HG02642 (cell line): ENCODE measurements around the gene OR10H1.
"Not testable (repeated sequence)": the region's sequence is repeated elsewhere in the genome, so short reads cannot be mapped to it uniquely, and the experiment has no call there.

Source experiments
- ATAC-seq: cut with Tn5 transposase; IDR thresholded peaks from one replicate; pipeline ENCODE4 v1.9.1; 2021; ENCODE audit warnings: mild to moderate bottlenecking; ENCODE audit not compliant: unreplicated experiment, poor library complexity

The OR10H1 gene

DNA sequence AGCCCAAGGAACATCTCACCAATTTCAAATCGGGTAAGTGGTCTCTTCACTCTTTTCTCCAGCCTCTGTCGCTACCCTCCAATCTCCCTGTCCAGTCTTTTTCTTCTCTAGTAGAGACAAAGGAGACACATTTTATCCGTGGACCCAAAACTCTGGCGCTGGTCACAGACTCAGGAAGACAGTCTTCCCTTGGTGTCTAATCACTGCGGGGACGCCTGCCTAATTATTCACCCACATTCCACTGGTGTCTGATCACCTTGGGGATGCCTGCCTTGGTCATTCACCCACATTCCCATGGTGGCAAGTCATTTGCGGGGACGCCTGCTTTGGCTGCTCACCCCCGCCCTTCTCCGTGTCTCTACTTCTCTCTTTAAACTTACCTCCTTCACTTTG lies 13.8 kb upstream of the OR10H1 start:
- ATAC-seq: no peak

DNA sequence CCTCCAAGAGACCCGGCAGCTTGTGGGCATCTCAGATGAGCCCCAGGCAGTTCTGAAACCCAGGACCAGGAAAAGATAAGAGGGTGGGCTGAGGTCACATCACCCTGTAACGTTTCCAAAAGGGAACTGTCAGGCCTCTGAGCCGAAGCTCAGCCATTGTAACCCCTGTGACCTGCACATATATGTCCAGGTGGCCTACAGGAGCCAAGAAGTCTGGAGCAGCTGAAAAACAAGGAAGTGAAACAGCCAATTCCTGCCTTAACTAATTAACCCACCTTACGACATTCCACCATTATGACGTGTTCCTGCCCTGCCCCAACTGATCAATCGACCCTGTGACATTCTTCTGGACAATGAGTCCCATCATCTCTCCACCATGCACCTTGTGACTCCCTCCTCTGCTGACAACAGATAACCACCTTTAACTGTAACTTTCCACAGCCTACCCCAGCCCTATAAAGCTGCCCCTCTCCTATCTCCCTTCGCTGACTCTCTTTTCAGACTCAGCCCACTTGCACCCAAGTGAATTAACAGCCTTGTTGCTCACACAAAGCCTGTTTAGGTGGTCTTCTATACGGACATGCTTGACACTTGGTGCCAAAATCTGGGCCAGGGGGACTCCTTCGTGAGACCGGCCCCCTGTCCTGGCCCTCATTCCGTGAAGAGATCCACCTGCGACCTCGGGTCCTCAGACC lies 13.3 kb upstream of the OR10H1 start:
- ATAC-seq: not testable (repeated sequence)

DNA sequence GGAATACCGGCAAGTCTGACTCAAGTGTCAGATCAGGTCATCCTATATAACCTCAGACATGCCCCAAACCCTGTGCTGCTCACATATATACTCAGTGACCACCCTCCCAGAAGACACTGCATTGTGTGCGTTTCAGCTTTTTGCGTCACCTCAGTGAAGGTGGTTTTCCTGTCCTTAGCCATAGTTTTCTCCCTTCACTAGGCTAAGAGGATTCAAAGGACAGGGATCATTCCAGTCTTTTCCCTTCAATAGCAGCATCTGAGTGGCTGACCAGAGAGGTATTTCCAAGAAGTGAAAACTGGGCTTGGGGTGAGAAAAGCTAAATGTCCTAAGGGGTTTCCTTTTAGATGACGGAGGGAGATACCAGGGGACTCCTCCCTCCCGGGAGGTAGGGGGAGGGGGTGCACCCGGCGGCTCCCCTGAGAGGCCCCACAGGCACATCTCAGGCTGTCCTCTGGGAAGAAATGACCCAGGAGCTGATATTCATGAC lies 12.7 kb upstream of the OR10H1 start:
- no peak for ATAC-seq

DNA sequence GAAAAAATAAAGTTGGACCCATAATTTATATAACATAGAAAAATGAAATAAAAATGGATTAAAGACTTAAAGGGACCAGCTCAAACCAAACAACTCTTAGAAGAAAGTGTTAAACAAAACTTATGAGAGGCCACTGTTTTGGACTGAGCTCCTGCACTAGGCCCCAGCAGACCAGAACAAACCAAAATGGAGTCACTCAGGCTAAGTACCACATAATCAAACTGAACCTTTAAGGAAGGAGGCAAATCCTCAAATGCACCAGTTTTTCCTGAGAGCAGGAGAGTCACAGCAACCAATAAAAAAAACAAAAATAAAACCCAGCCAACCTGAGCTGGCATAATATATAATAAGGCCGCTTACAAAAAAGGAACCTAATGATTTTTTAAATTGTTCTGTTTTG lies 10.3 kb upstream of the OR10H1 start:
- ATAC-seq: no peak

DNA sequence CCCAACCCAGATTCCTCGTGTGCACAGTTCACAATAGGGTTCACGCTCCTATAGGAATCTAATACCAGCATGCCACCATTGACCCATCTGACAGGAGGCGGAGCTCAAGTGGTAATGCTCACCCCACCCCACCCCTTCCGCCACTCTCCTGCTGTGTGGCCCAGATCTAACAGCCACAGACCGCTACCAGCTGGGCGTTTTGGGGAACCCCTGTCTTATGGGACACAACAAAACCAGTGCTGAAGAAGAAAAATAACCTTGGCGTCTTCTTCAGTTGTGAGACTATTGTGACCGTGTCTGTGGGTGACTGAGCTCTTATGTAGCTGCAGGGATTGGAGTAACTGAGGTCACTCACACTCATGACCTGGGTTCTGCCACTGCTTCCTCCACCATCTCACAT lies 5.2 kb upstream of the OR10H1 start:
- no peak for ATAC-seq

DNA sequence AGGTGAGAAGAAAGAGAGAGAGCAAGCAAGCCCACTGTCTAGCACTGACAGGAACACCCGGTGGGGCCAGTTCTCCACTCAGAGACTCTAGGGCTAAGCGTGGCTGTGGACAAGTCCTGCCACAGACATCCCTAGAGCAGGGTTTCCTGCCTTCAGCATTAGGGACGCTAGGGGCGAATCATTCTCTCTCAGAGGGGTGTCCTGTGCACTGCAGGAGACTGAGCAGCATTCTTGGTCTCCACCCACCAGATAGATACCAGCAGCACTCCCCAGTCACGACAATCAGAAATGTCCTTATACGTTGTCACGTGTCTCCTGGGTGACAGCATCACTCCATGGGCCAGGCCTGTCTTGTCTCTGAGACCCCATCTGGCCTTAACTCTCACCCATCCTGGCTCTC lies 1.5 kb downstream of the OR10H1 start:
- no peak for ATAC-seq

DNA sequence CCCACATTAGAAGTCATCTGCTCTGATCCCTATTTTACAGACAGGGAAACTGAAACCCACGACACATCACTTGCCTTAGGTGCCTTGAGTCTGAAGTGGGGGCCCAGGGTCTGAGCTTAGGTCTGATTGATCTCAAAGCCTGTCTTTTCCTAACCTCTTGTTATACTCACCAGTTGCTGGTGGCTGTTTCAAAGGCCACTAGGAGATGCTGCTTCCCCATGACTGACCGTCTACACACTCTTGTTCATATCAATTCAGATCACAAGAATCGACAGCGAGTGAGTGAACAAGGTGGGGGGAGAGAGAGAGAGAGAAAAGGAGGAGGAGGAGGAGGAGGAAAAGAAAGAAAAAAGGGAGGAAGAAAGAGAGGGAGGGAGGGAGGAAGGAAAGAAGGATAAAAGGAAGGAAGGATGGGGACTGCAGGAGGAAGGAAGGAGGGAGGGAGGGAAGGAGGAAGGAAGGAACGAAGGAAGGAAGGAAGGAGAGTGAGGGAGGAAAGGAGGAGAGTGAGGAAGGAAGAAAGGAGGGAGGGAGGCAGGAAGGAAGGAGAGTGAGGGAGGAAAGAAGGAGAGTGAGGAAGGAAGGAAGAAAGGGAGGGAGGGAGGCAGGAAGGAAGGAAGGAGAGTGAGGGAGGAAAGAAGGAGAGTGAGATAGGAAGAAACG lies 3.3 kb downstream of the OR10H1 start:
- no peak for ATAC-seq

DNA sequence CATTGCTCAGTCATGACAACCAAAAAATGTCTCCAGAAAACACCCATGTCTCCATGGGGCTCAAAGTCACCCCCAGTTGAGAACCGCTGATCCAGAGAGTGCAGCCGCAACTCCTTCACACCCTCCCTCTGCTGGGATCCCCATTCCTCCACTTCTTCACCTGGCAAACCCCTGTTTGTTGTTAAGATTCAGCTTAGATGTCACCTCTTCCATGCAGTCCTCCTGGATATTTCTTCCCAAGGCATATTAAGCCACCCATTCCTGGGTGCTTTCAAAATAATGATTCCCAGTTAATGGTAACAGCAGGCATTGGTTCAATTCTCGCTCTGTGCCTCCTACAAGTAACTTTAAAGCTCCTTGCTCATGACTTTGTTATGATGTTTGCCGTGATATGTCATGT lies 4.0 kb downstream of the OR10H1 start:
- ATAC-seq: no peak

DNA sequence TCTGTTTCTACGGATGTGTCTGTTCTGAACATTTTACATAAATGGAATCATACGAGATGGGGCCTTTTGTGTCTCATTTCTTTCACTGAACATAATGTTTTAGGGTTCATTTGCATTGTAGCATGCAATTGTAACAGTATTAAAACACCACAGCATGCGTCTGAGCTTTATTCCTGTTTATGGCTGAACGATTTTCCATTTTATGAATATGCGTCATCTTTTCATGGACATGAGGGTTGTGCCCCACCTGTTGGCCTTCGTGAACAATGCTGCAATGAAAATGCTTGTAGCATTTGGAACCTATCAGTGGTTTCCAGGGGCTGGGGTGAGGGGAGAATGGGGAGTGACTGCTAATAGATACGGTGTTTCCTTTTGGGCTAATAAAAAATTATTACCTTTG lies 5.1 kb downstream of the OR10H1 start:
- ATAC-seq: no peak

DNA sequence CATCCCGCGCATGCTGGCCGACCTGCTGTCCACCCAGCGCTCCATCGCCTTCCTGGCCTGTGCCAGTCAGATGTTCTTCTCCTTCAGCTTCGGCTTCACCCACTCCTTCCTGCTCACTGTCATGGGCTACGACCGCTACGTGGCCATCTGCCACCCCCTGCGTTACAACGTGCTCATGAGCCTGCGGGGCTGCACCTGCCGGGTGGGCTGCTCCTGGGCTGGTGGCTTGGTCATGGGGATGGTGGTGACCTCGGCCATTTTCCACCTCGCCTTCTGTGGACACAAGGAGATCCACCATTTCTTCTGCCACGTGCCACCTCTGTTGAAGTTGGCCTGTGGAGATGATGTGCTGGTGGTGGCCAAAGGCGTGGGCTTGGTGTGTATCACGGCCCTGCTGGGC lies 21.2 kb downstream of the OR10H1 start:
- not testable (repeated sequence) for ATAC-seq

DNA sequence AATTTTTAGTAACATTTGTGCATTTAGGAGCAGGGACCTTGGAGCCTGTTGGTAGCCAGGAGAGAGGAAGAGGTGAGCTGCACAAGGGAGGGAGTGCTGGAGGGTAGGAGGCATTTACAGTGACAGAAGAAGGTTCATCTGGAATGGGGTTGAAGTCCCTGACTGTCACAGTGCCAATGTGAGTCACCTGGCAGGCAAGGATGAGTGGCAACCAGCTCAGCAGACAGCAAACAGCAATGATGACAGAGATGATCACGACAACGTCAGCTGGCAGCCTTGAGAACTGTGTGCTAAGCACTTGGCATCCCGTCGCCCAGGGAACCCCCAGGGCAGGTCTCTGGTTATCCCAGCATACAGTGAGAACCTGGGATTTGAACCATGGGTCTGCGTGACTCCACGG lies 25.4 kb downstream of the OR10H1 start:
- ATAC-seq: no peak

DNA sequence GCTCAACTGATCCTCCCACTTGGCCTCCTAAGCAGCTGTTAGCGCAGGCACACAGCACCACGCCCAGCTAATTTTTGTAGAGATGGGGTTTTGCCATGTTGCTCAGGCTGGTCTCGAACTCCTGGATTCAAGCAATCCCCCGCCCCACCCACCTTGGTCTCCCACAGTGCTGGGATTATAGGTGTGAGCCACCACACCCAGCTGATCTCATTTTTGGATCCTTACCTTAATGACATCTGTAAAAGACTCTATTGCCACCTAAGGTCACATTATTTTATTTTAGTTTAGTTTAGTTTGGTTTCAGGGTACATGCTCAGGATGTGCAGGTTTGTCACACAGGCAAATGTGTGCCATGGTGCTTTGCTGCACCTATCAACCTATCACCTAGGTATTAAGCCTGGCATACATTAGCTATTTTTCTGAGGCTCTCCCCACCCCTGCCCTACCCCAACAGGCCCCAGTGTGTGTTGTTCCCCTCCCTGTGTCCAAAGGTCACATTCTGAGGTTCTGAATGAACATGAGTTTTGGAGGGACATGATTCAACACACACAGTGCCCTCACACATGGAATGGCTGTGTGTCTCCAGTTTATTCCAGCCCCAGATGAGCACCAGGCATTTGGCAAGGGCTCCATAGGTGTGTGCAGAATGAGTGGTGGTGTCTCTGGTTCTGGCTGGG lies 26.7 kb downstream of the OR10H1 start:
- ATAC-seq: no peak

DNA sequence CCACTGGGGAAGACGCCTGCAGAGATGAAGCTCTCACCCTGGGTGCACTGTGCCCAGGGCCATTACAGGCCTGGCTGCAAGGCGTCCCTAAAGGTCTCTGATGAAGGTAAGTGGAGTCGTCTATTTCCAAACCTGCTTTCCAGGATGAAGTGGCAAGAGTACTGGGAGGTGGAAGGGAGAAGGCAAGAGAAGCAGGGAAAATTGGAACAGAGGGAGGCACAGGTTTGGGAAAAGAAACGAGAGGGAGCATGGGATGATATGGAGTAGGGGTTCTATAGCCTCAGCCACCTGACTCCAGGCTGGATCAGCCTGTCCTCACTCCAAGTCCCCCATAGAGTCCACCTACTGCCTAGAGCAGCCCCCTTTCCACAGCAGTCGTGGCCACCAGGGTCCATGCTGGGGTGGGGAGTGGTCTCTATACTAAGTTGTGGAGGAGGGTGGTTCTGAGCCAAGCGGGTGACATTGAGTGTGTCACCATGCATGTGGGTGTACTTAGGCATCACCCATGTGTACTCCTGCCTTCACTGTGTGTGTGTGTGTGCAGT lies 27.8 kb downstream of the OR10H1 start, which contains the start of gene OR10H5:
Gene OR10H5, plus strand, starts transcription at position 51 of the 545 bp plus-strand sequence. CDS start 6,388 bp downstream, outside the sequence.
- no peak for ATAC-seq

DNA sequence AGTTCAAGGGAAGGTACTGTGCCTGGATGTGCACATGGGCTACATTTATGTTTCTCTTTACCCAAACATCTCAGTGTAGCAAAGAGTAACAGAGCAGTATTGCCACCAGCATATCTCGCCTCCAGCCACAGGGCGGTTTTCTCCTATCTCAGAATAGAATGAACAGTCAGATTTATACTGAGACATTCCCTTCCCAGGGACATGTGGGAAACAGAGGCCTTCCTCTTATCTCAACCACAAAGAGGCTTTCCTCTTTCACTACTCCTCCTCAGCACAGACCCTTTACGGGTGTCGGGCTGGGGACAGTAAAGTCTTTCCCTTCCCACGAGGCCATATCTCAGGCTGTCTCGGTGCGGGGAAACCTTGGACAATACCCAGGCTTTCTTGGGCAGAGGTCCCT lies 32.6 kb downstream of the OR10H1 start:
- ATAC-seq: not testable (repeated sequence)

DNA sequence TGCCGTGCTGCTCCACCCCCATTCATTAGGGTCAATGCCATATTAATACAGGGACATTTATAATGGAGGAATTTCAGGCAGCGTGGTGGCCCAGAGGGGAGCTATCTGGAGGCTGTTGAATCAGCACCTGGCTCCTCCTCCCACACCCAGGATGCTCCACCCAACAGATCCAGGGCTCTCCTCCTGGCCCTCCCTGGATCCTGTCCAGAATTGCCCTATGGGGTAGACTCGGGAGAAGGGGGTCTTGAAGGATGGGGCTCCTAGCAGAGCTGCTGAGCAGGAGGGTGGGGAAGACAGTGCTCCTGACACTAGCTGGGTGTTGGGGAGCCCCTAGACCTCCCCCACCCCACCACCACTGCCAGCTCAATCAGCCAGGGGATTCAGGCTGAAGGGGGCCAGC lies 33.3 kb downstream of the OR10H1 start:
- no peak for ATAC-seq

DNA sequence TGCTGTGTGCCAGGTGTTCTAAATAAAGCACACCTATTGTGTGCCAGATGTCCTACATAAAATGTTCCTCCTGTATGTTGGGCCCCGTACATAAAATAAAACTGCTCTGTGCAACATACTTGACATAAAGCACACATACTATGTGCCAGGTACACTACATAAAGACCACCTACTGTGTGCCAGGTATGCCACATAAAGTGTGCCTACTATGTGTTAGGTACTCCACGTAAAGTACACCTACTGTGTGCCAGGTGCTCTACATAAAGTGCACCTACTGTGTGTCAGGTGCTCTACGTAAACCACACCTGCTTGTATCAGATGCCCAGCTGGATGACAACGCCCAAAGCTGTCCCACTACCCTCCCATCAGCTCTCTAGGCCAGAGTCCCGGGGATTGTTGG lies 33.8 kb downstream of the OR10H1 start:
- ATAC-seq: no peak

DNA sequence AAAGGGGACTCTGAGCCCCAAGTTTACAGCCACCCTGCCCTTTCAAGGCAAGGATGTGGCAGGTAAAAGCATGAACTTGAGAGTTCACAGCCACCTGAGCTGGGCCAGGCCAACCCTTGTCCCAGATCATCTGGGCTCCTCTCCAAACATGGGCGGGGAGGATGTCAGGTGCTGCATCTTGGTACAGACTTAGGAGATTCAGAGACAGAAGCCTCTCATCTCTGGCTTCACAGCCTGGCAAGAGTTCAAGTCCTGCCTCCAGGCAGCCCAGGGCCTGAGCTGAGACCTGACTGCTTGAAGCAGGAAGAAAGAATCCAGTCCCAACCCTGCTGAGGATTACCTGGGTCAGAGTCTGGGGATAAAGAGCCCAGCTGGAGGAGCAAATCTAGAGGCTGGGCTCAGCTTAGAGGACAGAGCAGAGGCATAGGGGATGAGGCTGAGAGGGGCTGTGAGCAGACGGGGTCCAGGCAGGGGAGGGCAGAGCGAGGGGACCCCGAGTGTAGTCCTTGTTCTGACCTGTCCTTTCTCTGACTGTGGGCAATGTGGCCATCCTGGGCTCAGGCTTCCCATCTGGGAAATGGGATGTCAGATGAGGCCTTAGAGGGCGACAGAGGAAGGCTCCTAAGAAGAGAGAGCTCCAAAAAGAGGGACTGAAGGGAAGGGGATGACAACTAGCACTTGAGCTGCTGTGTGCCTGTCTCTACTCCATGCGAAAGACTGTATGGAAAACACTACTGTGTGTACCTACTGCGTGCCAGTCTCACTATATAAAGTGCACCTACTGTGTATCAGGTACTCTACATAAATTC lies 34.6 kb downstream of the OR10H1 start:
- ATAC-seq: no peak

DNA sequence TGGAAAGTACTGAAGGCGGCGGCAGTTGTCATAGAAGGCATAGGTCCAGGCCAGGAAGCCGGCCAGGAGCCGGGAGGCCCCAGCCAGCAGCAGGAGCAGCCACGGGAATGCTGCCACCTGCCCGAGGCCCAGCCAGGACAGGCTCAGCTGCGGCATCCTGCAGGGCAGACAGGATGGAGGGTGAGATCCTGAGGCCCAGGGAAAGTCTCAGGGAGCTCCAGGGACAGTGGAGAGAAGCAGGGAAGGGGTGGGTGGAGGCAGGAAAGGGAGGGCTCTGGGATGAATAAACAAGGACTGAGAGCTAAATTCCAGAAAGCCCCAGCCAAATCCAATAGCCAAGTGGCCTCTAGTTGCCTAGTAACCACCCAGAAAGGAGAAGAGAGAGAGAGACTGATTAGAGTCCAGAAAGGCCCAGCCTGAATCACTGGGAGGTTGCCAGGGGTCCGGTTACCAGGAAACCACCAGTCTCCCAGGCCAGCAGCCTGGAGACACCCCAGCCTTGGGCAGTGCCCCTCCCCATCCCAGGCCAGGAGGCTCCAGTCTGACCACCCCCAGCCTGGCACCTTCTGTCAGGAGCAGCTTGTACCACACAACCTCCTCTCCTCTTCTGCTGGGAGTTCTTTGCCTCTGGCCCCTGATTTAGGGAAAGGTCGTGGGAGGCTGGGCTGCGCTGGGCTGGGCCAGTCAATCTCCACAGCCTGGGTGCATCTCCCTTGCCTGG lies 35.5 kb downstream of the OR10H1 start:
- no peak for ATAC-seq
